SU-DHL-6 (cell line): Measurements from ENCODE around the gene CELA2B.

Source experiments
- CTCF ChIP-seq: fragments of 200-600 bp; sonication (generic); IDR thresholded peaks from one replicate; pipeline ENCODE4 v1.5.1; 2017; ENCODE audit warnings: antibody characterized with exemption, mild to moderate bottlenecking, low read length, moderate library complexity; ENCODE audit not compliant: insufficient read depth, poor library complexity, severe bottlenecking
- EZH2phosphoT487 ChIP-seq: fragments of 200-600 bp; sonication (generic), shearing (Covaris generic); conservative IDR thresholded peaks from 2 replicates; pipeline ENCODE4 v1.6.1; 2018; ENCODE audit warnings: mild to moderate bottlenecking, antibody characterized with exemption, low read length, moderate library complexity, mixed read lengths

- TF ChIP-seq CTCF = no peak
- no peak for TF ChIP-seq EZH2phosphoT487
These were observed 24.7 kb upstream of the CELA2B start for GRCh38 chr1:15451014-15451722.
